Mesodermal cell (in vitro differentiated cells): ENCODE measurements around the gene SNRPA.

Experiments
- H3K27ac ChIP-seq: 2 replicates; pipeline ENCODE4 v1.7.0; 2013; ENCODE audit warnings: mild to moderate bottlenecking, low read depth, low read length, moderate library complexity; ENCODE audit not compliant: severe bottlenecking
- H3K36me3 ChIP-seq: 2 replicates; pipeline ENCODE4 v1.7.1; 2013; ENCODE audit warnings: mild to moderate bottlenecking, low read length, moderate library complexity; ENCODE audit not compliant: control insufficient read depth, insufficient read depth
- H3K4me1 ChIP-seq: one replicate; pipeline ENCODE4 v1.7.1; 2013; ENCODE audit warnings: mild to moderate bottlenecking, low read length; ENCODE audit not compliant: insufficient read depth, control insufficient read depth, poor library complexity, severe bottlenecking
- H3K4me3 ChIP-seq: 2 replicates; pipeline ENCODE4 v1.7.0; 2013; ENCODE audit warnings: low read length, control low read depth, mild to moderate bottlenecking; ENCODE audit not compliant: insufficient read depth, poor library complexity, severe bottlenecking; ENCODE audit errors: extremely low read depth
- H3K9me3 ChIP-seq: 2 replicates; pipeline ENCODE4 v1.7.1; 2013; ENCODE audit warnings: mild to moderate bottlenecking, low read length, moderate library complexity; ENCODE audit not compliant: control insufficient read depth
- WGBS, 2 experiments: methylation state at CpG; one replicate each; pipeline ENCODE4 v1.1.5; 2013; ENCODE audit warnings: missing lambda C conversion rate in 2 of 2; ENCODE audit not compliant: insufficient coverage in 2 of 2; 5-methylcytosine and 5-hydroxymethylcytosine counted together

SNRPA gene

GRCh38 chr19:40739030-40739839 is 11.8 kb upstream of the SNRPA start:
- 94 to 96% methylated on average over 19 to 22 of the region's 22 CpGs for WGBS, 2 experiments
- H3K27ac ChIP-seq = no peak overlapping the region

GRCh38 chr19:40739871-40740703 is 10.9 kb upstream of the SNRPA start:
- Histone ChIP-seq H3K4me3 (no peak overlapping the region), H3K27ac (peak overlapping the region; percentile 16)

More at GRCh38 chr19:40739030-40739839, 11.8 kb upstream of the SNRPA start:
- Histone ChIP-seq H3K9me3 (no peaks in the 10 kb centered on the region), H3K4me3 (no peak overlapping the region), H3K36me3 (peaks cover 58% of the 10 kb centered on the region), H3K4me1 (no peaks in the 10 kb centered on the region)

GRCh38 chr19:40740747-40741146 is 10.3 kb upstream of the SNRPA start:
- H3K4me1 ChIP-seq = peaks cover 11% of the 10 kb centered on the region
- H3K27ac ChIP-seq = peak overlapping the region; percentile 16
- no peak overlapping the region for H3K4me3 ChIP-seq
- peaks cover 43% of the 10 kb centered on the region for H3K36me3 ChIP-seq
- WGBS, 2 experiments = 88 to 92% methylated on average over 3 to 5 of the region's 6 CpGs
- no peaks in the 10 kb centered on the region for H3K9me3 ChIP-seq

More at GRCh38 chr19:40739871-40740703, 10.9 kb upstream of the SNRPA start:
- 78 to 85% methylated on average over 14 to 15 of the region's 16 CpGs for WGBS, 2 experiments
- Histone ChIP-seq H3K4me1 (peaks cover 4% of the 10 kb centered on the region), H3K36me3 (peaks cover 50% of the 10 kb centered on the region), H3K9me3 (no peaks in the 10 kb centered on the region)

- H3K36me3 ChIP-seq = peaks cover 33% of the 10 kb centered on the region
- no peak overlapping the region for H3K4me3 ChIP-seq
- peaks cover 11% of the 10 kb centered on the region for H3K4me1 ChIP-seq
- H3K9me3 ChIP-seq = no peaks in the 10 kb centered on the region
- whole genome bisulfite sequencing, 2 experiments = 92 to 94% methylated on average over 9 to 10 of the region's 10 CpGs
- no peak overlapping the region for H3K27ac ChIP-seq
Observed at GRCh38 chr19:40741527-40742390, 9.2 kb upstream of the SNRPA start.

- Histone ChIP-seq H3K9me3 (no peaks in the 10 kb centered on the region), H3K27ac (no peak overlapping the region), H3K36me3 (peaks cover 26% of the 10 kb centered on the region), H3K4me3 (no peak overlapping the region), H3K4me1 (peaks cover 11% of the 10 kb centered on the region)
- WGBS, 2 experiments = 94 to 96% methylated on average over 15 to 17 of the region's 17 CpGs
Observed at GRCh38 chr19:40742477-40742876, 8.5 kb upstream of the SNRPA start.

- Histone ChIP-seq H3K27ac (no peak overlapping the region), H3K9me3 (no peaks in the 10 kb centered on the region), H3K4me1 (peaks cover 11% of the 10 kb centered on the region), H3K36me3 (peaks cover 25% of the 10 kb centered on the region), H3K4me3 (no peak overlapping the region)
- 96 to 97% methylated on average over 9 to 11 of the region's 12 CpGs for WGBS, 2 experiments
Observed at GRCh38 chr19:40742886-40743285, 8.1 kb upstream of the SNRPA start.

- H3K9me3 ChIP-seq = no peaks in the 10 kb centered on the region
- H3K27ac ChIP-seq = no peak overlapping the region
- H3K4me3 ChIP-seq = no peak overlapping the region
- H3K4me1 ChIP-seq = peaks cover 13% of the 10 kb centered on the region
- H3K36me3 ChIP-seq = peaks cover 21% of the 10 kb centered on the region
- 95 to 96% methylated on average over 7 to 10 of the region's 10 CpGs for WGBS, 2 experiments
Observed at GRCh38 chr19:40743926-40744325, 7.1 kb upstream of the SNRPA start.

- H3K36me3 ChIP-seq = peaks cover 13% of the 10 kb centered on the region
- H3K4me1 ChIP-seq = peaks cover 21% of the 10 kb centered on the region
- H3K27ac ChIP-seq = peak overlapping the region; percentile 87
- WGBS, 2 experiments = 72 to 81% methylated on average over 12 to 13 of the region's 17 CpGs
- no peak overlapping the region for H3K4me3 ChIP-seq
- H3K9me3 ChIP-seq = no peaks in the 10 kb centered on the region
Observed at GRCh38 chr19:40744554-40745401, 6.2 kb upstream of the SNRPA start.

- WGBS, 2 experiments = 58 to 86% methylated on average over 2 to 5 of the region's 7 CpGs
- H3K4me3 ChIP-seq = no peak overlapping the region
- H3K27ac ChIP-seq = peak overlapping the region; percentile 87
- H3K9me3 ChIP-seq = no peaks in the 10 kb centered on the region
- H3K4me1 ChIP-seq = peaks cover 24% of the 10 kb centered on the region
- peaks cover 13% of the 10 kb centered on the region for H3K36me3 ChIP-seq
Observed at GRCh38 chr19:40745402-40745780, 5.6 kb upstream of the SNRPA start.
